ENCODE measurements around the gene ROM1.

DNA sequence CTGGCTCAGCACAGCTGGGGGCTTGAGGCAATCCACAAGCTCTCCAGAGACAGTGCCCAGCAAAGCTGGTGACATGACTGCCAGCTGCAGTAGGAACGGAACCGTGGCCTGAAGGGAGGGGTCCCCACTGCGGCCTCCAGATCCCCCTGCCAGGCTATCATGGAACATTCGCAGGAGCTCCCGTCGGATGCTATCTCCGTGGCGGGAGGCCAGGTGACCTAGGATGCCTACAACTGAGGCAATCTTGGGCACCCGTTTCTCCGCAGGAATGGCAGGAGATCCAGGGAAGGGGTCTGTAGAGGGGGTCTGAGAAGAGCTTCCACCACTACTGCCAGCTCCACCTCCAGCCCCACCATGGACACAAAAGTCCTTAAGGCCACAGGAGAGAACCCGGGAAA is 35.9 kb downstream of the ROM1 start:
- no peak for TF ChIP-seq POLR2AphosphoS5 (IDR thresholded peaks at IDR 0.05; ENCODE audit: low read depth, low read length)
- TF ChIP-seq POLR2A (IDR thresholded peaks at IDR 0.05; ENCODE audit: low read depth, low read length) = no peak
- no peak for TF ChIP-seq SPI1 (IDR thresholded peaks at IDR 0.05; ENCODE audit: low read depth, low read length)
- no peak for TF ChIP-seq POU2F2 (IDR thresholded peaks at IDR 0.05; ENCODE audit: low read depth, low read length)
